ENCODE data around the gene HBM. TPM values are rescaled to one million over a fixed set of nuclear protein-coding genes. Genes with fewer than 3 reads are reported as not detected.

The HBM gene
- total RNA-seq, 1 experiment from 2014 or later = not detected

DNA sequence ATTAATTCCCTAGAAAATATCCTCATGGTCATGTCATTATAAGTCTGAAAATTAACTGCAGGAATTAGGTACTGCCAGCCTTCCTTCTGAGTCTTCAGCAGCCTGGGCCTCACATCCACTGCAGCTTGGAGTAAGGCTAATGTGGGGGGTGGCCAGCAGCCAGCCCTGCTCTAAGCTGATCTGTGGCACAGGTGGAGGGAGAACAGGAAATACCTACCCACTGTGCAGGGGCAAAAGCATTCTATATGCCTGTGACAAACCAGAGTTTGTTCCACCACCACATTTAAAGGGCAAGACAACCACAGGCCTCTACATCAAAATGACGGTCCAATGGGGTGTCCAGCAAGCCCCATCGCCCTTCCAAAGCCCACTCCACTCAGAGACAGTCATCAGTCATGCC, 36.7 kb upstream of the HBM start:
- in situ Hi-C loops (cut with HindIII; ENCODE audit: low pct_unique_long_range_greater_than_20kb, low sequenced_read_pairs) (no loop called here), intact Hi-C loops (cut with micrococcal nuclease; ENCODE audit: unreplicated experiment) (no loop called here)
- no peak for DNase-seq (ENCODE audit: low read depth, low spot score)
- Histone ChIP-seq H3K27me3 (ENCODE audit: control insufficient read depth, insufficient read depth, low read length) (no peaks in the 10 kb centered on the region), H3K4me3 (ENCODE audit: low read depth in 2 of 2, low read length in 2 of 2) (no peak overlapping the region), H3K27ac (ENCODE audit: low read length) (no peak overlapping the region), H3K9me3 (ENCODE audit: control insufficient read depth, insufficient read depth, low read depth, low read length) (no peaks in the 10 kb centered on the region), H3K36me3 (ENCODE audit: control insufficient read depth, insufficient read depth, low read length) (no peaks in the 10 kb centered on the region; the same call in 1 of the 2 replicates), H3K4me1 (ENCODE audit: control insufficient read depth, insufficient read depth, low read length) (no peaks in the 10 kb centered on the region)
- CTCF ChIA-PET = no interaction called here
- TF ChIP-seq SIN3A (IDR thresholded peaks at IDR 0.05; ENCODE audit: borderline replicate concordance, insufficient read depth, low read depth, low read length) = no peak
- TF ChIP-seq, protein P1, sequence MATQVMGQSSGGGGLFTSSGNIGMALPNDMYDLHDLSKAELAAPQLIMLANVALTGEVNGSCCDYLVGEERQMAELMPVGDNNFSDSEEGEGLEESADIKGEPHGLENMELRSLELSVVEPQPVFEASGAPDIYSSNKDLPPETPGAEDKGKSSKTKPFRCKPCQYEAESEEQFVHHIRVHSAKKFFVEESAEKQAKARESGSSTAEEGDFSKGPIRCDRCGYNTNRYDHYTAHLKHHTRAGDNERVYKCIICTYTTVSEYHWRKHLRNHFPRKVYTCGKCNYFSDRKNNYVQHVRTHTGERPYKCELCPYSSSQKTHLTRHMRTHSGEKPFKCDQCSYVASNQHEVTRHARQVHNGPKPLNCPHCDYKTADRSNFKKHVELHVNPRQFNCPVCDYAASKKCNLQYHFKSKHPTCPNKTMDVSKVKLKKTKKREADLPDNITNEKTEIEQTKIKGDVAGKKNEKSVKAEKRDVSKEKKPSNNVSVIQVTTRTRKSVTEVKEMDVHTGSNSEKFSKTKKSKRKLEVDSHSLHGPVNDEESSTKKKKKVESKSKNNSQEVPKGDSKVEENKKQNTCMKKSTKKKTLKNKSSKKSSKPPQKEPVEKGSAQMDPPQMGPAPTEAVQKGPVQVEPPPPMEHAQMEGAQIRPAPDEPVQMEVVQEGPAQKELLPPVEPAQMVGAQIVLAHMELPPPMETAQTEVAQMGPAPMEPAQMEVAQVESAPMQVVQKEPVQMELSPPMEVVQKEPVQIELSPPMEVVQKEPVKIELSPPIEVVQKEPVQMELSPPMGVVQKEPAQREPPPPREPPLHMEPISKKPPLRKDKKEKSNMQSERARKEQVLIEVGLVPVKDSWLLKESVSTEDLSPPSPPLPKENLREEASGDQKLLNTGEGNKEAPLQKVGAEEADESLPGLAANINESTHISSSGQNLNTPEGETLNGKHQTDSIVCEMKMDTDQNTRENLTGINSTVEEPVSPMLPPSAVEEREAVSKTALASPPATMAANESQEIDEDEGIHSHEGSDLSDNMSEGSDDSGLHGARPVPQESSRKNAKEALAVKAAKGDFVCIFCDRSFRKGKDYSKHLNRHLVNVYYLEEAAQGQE (IDR thresholded peaks at IDR 0.05; ENCODE audit: insufficient read depth in 1 of 2, low read depth in 2 of 2, low read length in 1 of 2) = no peak
- no peak for TF ChIP-seq TCF7L2 (IDR thresholded peaks at IDR 0.05; ENCODE audit: low read depth, low read length)
- TF ChIP-seq, protein P2, sequence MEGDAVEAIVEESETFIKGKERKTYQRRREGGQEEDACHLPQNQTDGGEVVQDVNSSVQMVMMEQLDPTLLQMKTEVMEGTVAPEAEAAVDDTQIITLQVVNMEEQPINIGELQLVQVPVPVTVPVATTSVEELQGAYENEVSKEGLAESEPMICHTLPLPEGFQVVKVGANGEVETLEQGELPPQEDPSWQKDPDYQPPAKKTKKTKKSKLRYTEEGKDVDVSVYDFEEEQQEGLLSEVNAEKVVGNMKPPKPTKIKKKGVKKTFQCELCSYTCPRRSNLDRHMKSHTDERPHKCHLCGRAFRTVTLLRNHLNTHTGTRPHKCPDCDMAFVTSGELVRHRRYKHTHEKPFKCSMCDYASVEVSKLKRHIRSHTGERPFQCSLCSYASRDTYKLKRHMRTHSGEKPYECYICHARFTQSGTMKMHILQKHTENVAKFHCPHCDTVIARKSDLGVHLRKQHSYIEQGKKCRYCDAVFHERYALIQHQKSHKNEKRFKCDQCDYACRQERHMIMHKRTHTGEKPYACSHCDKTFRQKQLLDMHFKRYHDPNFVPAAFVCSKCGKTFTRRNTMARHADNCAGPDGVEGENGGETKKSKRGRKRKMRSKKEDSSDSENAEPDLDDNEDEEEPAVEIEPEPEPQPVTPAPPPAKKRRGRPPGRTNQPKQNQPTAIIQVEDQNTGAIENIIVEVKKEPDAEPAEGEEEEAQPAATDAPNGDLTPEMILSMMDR (IDR thresholded peaks at IDR 0.05) = no peak
- TF ChIP-seq POLR2AphosphoS5 (IDR thresholded peaks at IDR 0.05; ENCODE audit: low read depth, low read length) = no peak
- POLR2A ChIA-PET = no interaction called here
- no peak for ATAC-seq
- BruUV-seq (replicated peaks) = no TSS peak

DNA sequence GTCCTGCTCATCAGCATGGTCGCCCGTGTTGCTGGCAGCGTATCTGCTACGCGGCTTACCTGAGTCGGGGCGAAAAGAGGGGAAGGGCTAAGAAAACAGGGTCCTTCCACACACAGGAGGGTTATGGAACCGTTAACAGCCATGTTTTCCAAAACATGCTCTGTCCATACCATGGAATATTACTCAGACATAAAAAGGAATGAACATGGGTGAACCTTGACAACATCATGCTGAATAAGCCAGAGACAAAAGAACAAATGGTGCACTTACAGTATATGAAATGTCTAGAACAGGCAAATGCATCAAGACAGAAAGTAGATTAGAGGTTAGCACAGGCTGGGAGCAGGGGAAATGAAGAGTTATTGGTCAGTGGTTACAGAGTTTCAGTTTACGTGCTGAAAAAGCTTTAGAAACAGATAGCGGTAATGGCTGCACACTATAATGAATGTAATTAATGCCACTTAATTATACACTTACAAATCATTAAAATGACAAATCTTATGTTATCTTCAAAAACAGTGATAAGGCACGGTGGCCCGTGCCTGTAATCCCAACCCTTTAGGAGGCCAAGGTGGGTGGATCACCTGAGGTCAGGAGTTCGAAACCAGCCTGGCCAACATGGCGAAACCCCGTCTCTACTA, 35.1 kb upstream of the HBM start:
- no peak for DNase-seq (ENCODE audit: low read depth, low spot score)
- H3K36me3 ChIP-seq (ENCODE audit: control insufficient read depth, insufficient read depth, low read length) = no peaks in the 10 kb centered on the region; the same call in 1 of the 2 replicates
- BruUV-seq (replicated peaks) = no TSS peak
- no peaks in the 10 kb centered on the region for H3K27me3 ChIP-seq (ENCODE audit: control insufficient read depth, insufficient read depth, low read length)
- CTCF ChIA-PET = interaction anchor here (0.6 kb wide), 1 partner anchor 103 kb away, joined by 6 read pairs; no protein-coding TSS in a partner anchor
- H3K27ac ChIP-seq (ENCODE audit: low read length) = no peak overlapping the region
- no peak overlapping the region for H3K4me3 ChIP-seq (ENCODE audit: low read depth in 2 of 2, low read length in 2 of 2)
- TF ChIP-seq, protein P2 (IDR thresholded peaks at IDR 0.05) = no peak
- no peak for TF ChIP-seq POLR2AphosphoS5 (IDR thresholded peaks at IDR 0.05; ENCODE audit: low read depth, low read length)
- no peak for TF ChIP-seq TCF7L2 (IDR thresholded peaks at IDR 0.05; ENCODE audit: low read depth, low read length)
- TF ChIP-seq, protein P1 (IDR thresholded peaks at IDR 0.05; ENCODE audit: insufficient read depth in 1 of 2, low read depth in 2 of 2, low read length in 1 of 2) = no peak
- no peak for TF ChIP-seq SIN3A (IDR thresholded peaks at IDR 0.05; ENCODE audit: borderline replicate concordance, insufficient read depth, low read depth, low read length)
- intact Hi-C loops (cut with micrococcal nuclease; ENCODE audit: unreplicated experiment) (no loop called here), in situ Hi-C loops (cut with HindIII; ENCODE audit: low pct_unique_long_range_greater_than_20kb, low sequenced_read_pairs) (no loop called here)
- H3K4me1 ChIP-seq (ENCODE audit: control insufficient read depth, insufficient read depth, low read length) = peaks cover 2% of the 10 kb centered on the region; the same call in 1 of the 2 replicates
- POLR2A ChIA-PET = no interaction called here
- no peaks in the 10 kb centered on the region for H3K9me3 ChIP-seq (ENCODE audit: control insufficient read depth, insufficient read depth, low read depth, low read length)
- ATAC-seq = no peak
